ENCODE results near the gene EPHA3.

GRCh38 chr3:89335693-89336092 is 228.3 kb downstream of the EPHA3 start:
- TF ChIP-seq CTCF (IDR thresholded peaks at IDR 0.05; ENCODE audit: insufficient read depth, low read length) (no peak), REST (IDR thresholded peaks at IDR 0.05; ENCODE audit: insufficient replicate concordance, low read depth) (no peak), SPI1 (IDR thresholded peaks at IDR 0.05; ENCODE audit: borderline replicate concordance, low read depth) (no peak)

All from HL-60 (cell line).